Glutamatergic neuron (in vitro differentiated cells): ENCODE data around the gene KREMEN2. TPM values are rescaled to one million over a fixed set of nuclear protein-coding genes. Genes with fewer than 3 reads are reported as not detected.

ENCODE experiments used
- DNase-seq: peaks from one replicate; pipeline ENCODE4 v3.0.0; 2022
- H3K27ac Mint-ChIP-seq: one replicate; pipeline ENCODE4 v1.8.0; 2020; ENCODE audit warnings: mild to moderate bottlenecking, mixed read lengths, inconsistent platforms; ENCODE audit not compliant: unreplicated experiment
- H3K27me3 Mint-ChIP-seq: one replicate; pipeline ENCODE4 v1.8.0; 2020; ENCODE audit warnings: mild to moderate bottlenecking, moderate library complexity, mixed read lengths, inconsistent platforms; ENCODE audit not compliant: unreplicated experiment
- H3K36me3 Mint-ChIP-seq: one replicate; pipeline ENCODE4 v1.8.0; 2020; ENCODE audit warnings: mild to moderate bottlenecking, mixed read lengths, inconsistent platforms; ENCODE audit not compliant: unreplicated experiment
- H3K4me1 Mint-ChIP-seq: one replicate; pipeline ENCODE4 v1.8.0; 2020; ENCODE audit warnings: mild to moderate bottlenecking, low read depth, mixed read lengths, inconsistent platforms; ENCODE audit not compliant: unreplicated experiment
- H3K4me3 Mint-ChIP-seq: one replicate; pipeline ENCODE4 v1.8.0; 2020; ENCODE audit warnings: mild to moderate bottlenecking, mixed read lengths, inconsistent platforms; ENCODE audit not compliant: unreplicated experiment
- H3K9me3 Mint-ChIP-seq: one replicate; pipeline ENCODE4 v1.8.0; 2020; ENCODE audit warnings: mild to moderate bottlenecking, moderate library complexity, mixed read lengths, inconsistent platforms; ENCODE audit not compliant: unreplicated experiment
- CTCF ChIP-seq: fragments of 200-600 bp; sonication (generic); IDR thresholded peaks from one replicate; pipeline ENCODE4 v1.5.0; 2021; ENCODE audit not compliant: partially characterized antibody, unreplicated experiment
- total RNA-seq: library from RNA; stranded (reverse); fragmentation: NEBNext Ultra II Directional; extraction: Animal tissue kit (Norgen Biotek cat#: 25700); gene quantifications from one replicate; pipeline ENCODE4 v1.2.1, GENCODE V29; 2021; ENCODE audit not compliant: unreplicated experiment

Gene KREMEN2
- total RNA-seq, 1 donor from 2014 or later: 12.8 TPM

- Mint-ChIP-seq H3K9me3 (no peaks in the 10 kb centered on the region), H3K27me3 (peaks cover 1% of the 10 kb centered on the region), H3K4me3 (no peak overlapping the region), H3K4me1 (no peaks in the 10 kb centered on the region), H3K36me3 (no peaks in the 10 kb centered on the region), H3K27ac (no peak overlapping the region)
- TF ChIP-seq CTCF: no peak
- no peak for DNase-seq
Observed at GRCh38 chr16:2992383-2993081, 28.5 kb downstream of the KREMEN2 start.

- peaks cover 7% of the 10 kb centered on the region for H3K27me3 Mint-ChIP-seq
- no peak overlapping the region for H3K27ac Mint-ChIP-seq
- H3K9me3 Mint-ChIP-seq: no peaks in the 10 kb centered on the region
- DNase-seq: no peak
- no peak for TF ChIP-seq CTCF
- H3K4me1 Mint-ChIP-seq: no peaks in the 10 kb centered on the region
- no peak overlapping the region for H3K4me3 Mint-ChIP-seq
- H3K36me3 Mint-ChIP-seq: no peaks in the 10 kb centered on the region
Observed at GRCh38 chr16:2996298-2996697, 32.2 kb downstream of the KREMEN2 start.

GRCh38 chr16:2999929-3000328 is 35.9 kb downstream of the KREMEN2 start:
- Mint-ChIP-seq H3K27me3 (peaks cover 9% of the 10 kb centered on the region), H3K27ac (no peak overlapping the region), H3K9me3 (no peaks in the 10 kb centered on the region), H3K4me3 (no peak overlapping the region), H3K4me1 (no peaks in the 10 kb centered on the region), H3K36me3 (no peaks in the 10 kb centered on the region)
- no peak for TF ChIP-seq CTCF
- DNase-seq: no peak

- H3K9me3 Mint-ChIP-seq: no peaks in the 10 kb centered on the region
- peaks cover 9% of the 10 kb centered on the region for H3K27me3 Mint-ChIP-seq
- H3K4me1 Mint-ChIP-seq: no peaks in the 10 kb centered on the region
- H3K36me3 Mint-ChIP-seq: no peaks in the 10 kb centered on the region
- no peak overlapping the region for H3K27ac Mint-ChIP-seq
- TF ChIP-seq CTCF: no peak
- DNase-seq: no peak
- H3K4me3 Mint-ChIP-seq: no peak overlapping the region
Observed at GRCh38 chr16:3000540-3000939, 36.5 kb downstream of the KREMEN2 start.

- no peak for TF ChIP-seq CTCF
- Mint-ChIP-seq H3K4me3 (no peak overlapping the region), H3K27me3 (peaks cover 8% of the 10 kb centered on the region), H3K27ac (no peak overlapping the region), H3K4me1 (no peaks in the 10 kb centered on the region), H3K36me3 (no peaks in the 10 kb centered on the region), H3K9me3 (no peaks in the 10 kb centered on the region)
- no peak for DNase-seq
Observed at GRCh38 chr16:3001316-3001715, 37.2 kb downstream of the KREMEN2 start.
